SK-N-SH (cell line): ENCODE results near the gene VSIG10. TPM values are rescaled to one million over a fixed set of nuclear protein-coding genes. Genes with fewer than 3 reads are reported as not detected.

ENCODE experiments used
- CTCF ChIA-PET: fragments of 300-600, 350-600 bp; formaldehyde crosslinking; extraction: SDS; loops from one replicate; lab custom pipeline; 2021; lab: Yijun Ruan, JAX
- POLR2A ChIA-PET: fragments of 350-600 bp; sonication (Branson Sonifier 250); formaldehyde crosslinking; extraction: SDS; loops from one replicate; lab custom pipeline; 2020; ENCODE audit warnings: antibody characterized with exemption, inconsistent platforms; lab: Yijun Ruan, JAX
- DNase-seq: peaks from one replicate; pipeline ENCODE4 v3.0.0; 2012
- H2AFZ ChIP-seq: fragments of 200-600 bp; sonication (generic); 2 replicates; pipeline ENCODE4 v1.8.1; 2016; ENCODE audit warnings: antibody characterized with exemption, mild to moderate bottlenecking, low read depth
- H3F3A ChIP-seq: fragments of 200-600 bp; sonication (generic); replicated peaks from 2 replicates; pipeline ENCODE3; 2016; ENCODE audit warnings: antibody characterized with exemption, mild to moderate bottlenecking; ENCODE audit not compliant: insufficient read depth
- H3K27ac ChIP-seq, 2 experiments: fragments of 200-500 bp in 1 of 2; fragments of 200-600 bp in 1 of 2; sonication (Bioruptor generic) in 1 of 2; sonication (generic), shearing (Covaris generic) in 1 of 2; 2 replicates each; pipeline versions ENCODE4 v1.5.1 to v1.6.1; 2014 to 2016; ENCODE audit warnings: low read depth in 2 of 2, inconsistent platforms in 1 of 2, low read length in 1 of 2, mild to moderate bottlenecking in 1 of 2, mixed read lengths in 1 of 2
- H3K27me3 ChIP-seq: fragments of 200-600 bp; sonication (generic), shearing (Covaris generic); 2 replicates; pipeline ENCODE4 v1.6.1; 2016; ENCODE audit warnings: mixed run types; ENCODE audit not compliant: insufficient read depth
- H3K36me3 ChIP-seq, 2 experiments: fragments of 200-500 bp in 1 of 2; fragments of 200-600 bp in 1 of 2; sonication (Bioruptor generic) in 1 of 2; sonication (generic) in 1 of 2; replicated peaks in 1 of 2; 2 replicates each; pipeline versions ENCODE3 to v1.5.1; 2014 to 2016; ENCODE audit warnings: low read length in 1 of 2, mild to moderate bottlenecking in 1 of 2; ENCODE audit not compliant: insufficient read depth in 2 of 2, control insufficient read depth in 1 of 2
- H3K4me1 ChIP-seq, 2 experiments: fragments of 200-500 bp in 1 of 2; fragments of 200-600 bp in 1 of 2; sonication (Bioruptor generic) in 1 of 2; sonication (generic), shearing (Covaris generic) in 1 of 2; 2 replicates each; pipeline versions ENCODE4 v1.5.1 to v1.6.1; 2014 to 2016; ENCODE audit warnings: low read depth in 1 of 2, low read length in 1 of 2, mixed run types in 1 of 2; ENCODE audit not compliant: insufficient read depth in 2 of 2, control insufficient read depth in 1 of 2
- H3K4me2 ChIP-seq: fragments of 200-600 bp; sonication (generic), shearing (Covaris generic); 2 replicates; pipeline ENCODE4 v1.6.1; 2017; ENCODE audit warnings: mixed run types
- H3K4me3 ChIP-seq, 2 experiments: fragments of 200-500 bp in 1 of 2; fragments of 200-600 bp in 1 of 2; sonication (Bioruptor generic) in 1 of 2; sonication (generic), shearing (Covaris generic) in 1 of 2; 2 replicates each; pipeline versions ENCODE4 v1.5.1 to v1.8.1; 2014 to 2016; ENCODE audit warnings: low read depth in 2 of 2, inconsistent platforms in 1 of 2, low read length in 1 of 2, mild to moderate bottlenecking in 1 of 2, mixed read lengths in 1 of 2, moderate library complexity in 1 of 2
- H3K79me2 ChIP-seq: fragments of 200-600 bp; sonication (generic); 2 replicates; pipeline ENCODE4 v1.8.1; 2017; ENCODE audit warnings: mild to moderate bottlenecking; ENCODE audit not compliant: insufficient read depth
- H3K9ac ChIP-seq: fragments of 200-600 bp; sonication (generic); 2 replicates; pipeline ENCODE4 v1.6.1; 2017; ENCODE audit warnings: mixed run types
- H3K9me2 ChIP-seq: fragments of 200-600 bp; sonication (generic); 2 replicates; pipeline ENCODE4 v1.6.1; 2017; ENCODE audit warnings: mixed run types
- H3K9me3 ChIP-seq: fragments of 200-600 bp; sonication (generic); 2 replicates; pipeline ENCODE4 v1.6.1; 2017; ENCODE audit warnings: mixed run types, mild to moderate bottlenecking, moderate library complexity
- H4K20me1 ChIP-seq: fragments of 200-600 bp; sonication (generic); 2 replicates; pipeline ENCODE4 v1.6.1; 2017; ENCODE audit warnings: mild to moderate bottlenecking, mixed run types; ENCODE audit not compliant: insufficient read depth
- EP300 ChIP-seq, 2 experiments: IDR thresholded peaks; 2 replicates each; pipeline versions ENCODE4 v1.4.0 to v1.6.1; 2012; ENCODE audit warnings: borderline replicate concordance in 1 of 2, low read depth in 1 of 2, low read length in 1 of 2
- FOXM1 ChIP-seq: IDR thresholded peaks from 2 replicates; pipeline ENCODE4 v1.4.0; 2012; ENCODE audit warnings: low read depth, mild to moderate bottlenecking
- GATA2 ChIP-seq: sonication (generic); formaldehyde crosslinking; IDR thresholded peaks from 2 replicates; pipeline ENCODE4 v1.5.0; 2020; ENCODE audit warnings: mild to moderate bottlenecking, missing genetic modification reagents
- POLR2AphosphoS5 ChIP-seq: IDR thresholded peaks from 2 replicates; pipeline ENCODE4 v1.6.1; 2012; ENCODE audit warnings: low read depth, low read length
- RAD21 ChIP-seq: IDR thresholded peaks from 2 replicates; pipeline ENCODE4 v1.6.1; 2012; ENCODE audit warnings: mild to moderate bottlenecking, low read length
- RXRA ChIP-seq: IDR thresholded peaks from 2 replicates; pipeline ENCODE4 v1.4.0; 2012; ENCODE audit warnings: low read depth, mild to moderate bottlenecking, borderline replicate concordance
- TAF1 ChIP-seq: IDR thresholded peaks from 2 replicates; pipeline ENCODE4 v1.6.1; 2012; ENCODE audit warnings: low read depth, mild to moderate bottlenecking, low read length, moderate library complexity, borderline replicate concordance
- TCF12 ChIP-seq: IDR thresholded peaks from 2 replicates; pipeline ENCODE4 v1.4.0; 2012
- TEAD4 ChIP-seq: IDR thresholded peaks from 2 replicates; pipeline ENCODE4 v1.4.0; 2012; ENCODE audit warnings: mild to moderate bottlenecking, borderline replicate concordance; ENCODE audit not compliant: insufficient read depth
- YY1 ChIP-seq: IDR thresholded peaks from 2 replicates; pipeline ENCODE4 v1.4.0; 2012; ENCODE audit warnings: low read depth, mild to moderate bottlenecking
- WGBS: methylation state at CpG from one replicate; pipeline ENCODE4 v1.1.6; 2017; ENCODE audit warnings: low lambda C conversion rate; 5-methylcytosine and 5-hydroxymethylcytosine counted together
- polyA plus RNA-seq, 3 experiments: library from polyadenylated mRNA; depleted of rRNA; stranded (reverse); fragments of >200 nt; gene quantifications; 2 replicates each; pipeline ENCODE4 v1.2.3, GENCODE V29; 2012
- TF ChIP-seq, protein P1 (sequence below): IDR thresholded peaks from 2 replicates; pipeline ENCODE4 v1.4.0; 2012; ENCODE audit warnings: low read depth
- TF ChIP-seq, protein P2 (sequence below): IDR thresholded peaks from 2 replicates; pipeline ENCODE4 v1.6.1; 2012; ENCODE audit warnings: mild to moderate bottlenecking, low read depth, low read length, moderate library complexity

Gene VSIG10
- polyA plus RNA-seq, 1 of the 3 experiments (the other 2 are of a cell fraction) = 12.5 TPM

DNA sequence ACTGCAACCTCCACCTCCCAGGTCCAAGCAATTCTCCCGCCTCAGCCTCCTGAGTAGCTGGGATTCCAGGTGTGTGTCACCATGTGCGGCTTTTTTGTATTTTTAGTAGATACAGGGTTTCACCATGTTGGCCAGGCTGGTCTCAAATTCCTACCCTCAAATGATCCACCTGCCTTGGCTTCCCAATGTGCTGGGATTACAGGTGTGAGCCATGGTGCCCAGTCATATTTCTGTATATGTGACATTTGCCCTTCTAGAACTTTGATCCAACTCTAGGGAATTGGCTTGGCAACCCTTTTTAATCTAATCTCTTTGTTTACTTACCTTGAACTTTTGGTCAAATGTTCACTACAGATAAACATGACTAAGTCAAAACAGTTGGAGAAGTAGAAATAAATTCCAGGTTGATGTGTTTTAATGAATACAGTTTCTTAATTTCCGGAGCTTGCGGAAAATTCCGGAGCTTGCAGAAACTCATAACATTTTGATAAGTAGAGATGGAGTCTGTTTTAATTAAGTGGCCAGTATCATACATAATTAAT is 20.6 kb upstream of the VSIG10 start:
- Histone ChIP-seq H3K36me3 (no peaks in the 10 kb centered on the region), H3K27ac (no peak overlapping the region), H3K4me3 (no peak overlapping the region), H3K79me2 (peaks cover 2% of the 10 kb centered on the region; the same call in 1 of the 2 replicates), H3F3A (peaks cover 4% of the 10 kb centered on the region), H3K9ac (no peak overlapping the region), H3K9me3 (no peaks in the 10 kb centered on the region), H3K9me2 (no peaks in the 10 kb centered on the region), H3K4me1 (no peaks in the 10 kb centered on the region), H4K20me1 (no peaks in the 10 kb centered on the region), H2AFZ (no peak overlapping the region), H3K4me2 (no peak overlapping the region)
- DNase-seq = no peak
- 96% methylated on average over 5 of the region's 5 CpGs for whole genome bisulfite sequencing
- POLR2A ChIA-PET = no interaction called here
- no peak for TF ChIP-seq YY1
- TF ChIP-seq, all 33 proteins: peak for 0
- CTCF ChIA-PET = interaction anchor here (0.7 kb wide), 1 partner anchor 267 kb away, joined by 3 read pairs; no protein-coding TSS in a partner anchor
- no peaks in the 10 kb centered on the region for H3K27me3 ChIP-seq

DNA sequence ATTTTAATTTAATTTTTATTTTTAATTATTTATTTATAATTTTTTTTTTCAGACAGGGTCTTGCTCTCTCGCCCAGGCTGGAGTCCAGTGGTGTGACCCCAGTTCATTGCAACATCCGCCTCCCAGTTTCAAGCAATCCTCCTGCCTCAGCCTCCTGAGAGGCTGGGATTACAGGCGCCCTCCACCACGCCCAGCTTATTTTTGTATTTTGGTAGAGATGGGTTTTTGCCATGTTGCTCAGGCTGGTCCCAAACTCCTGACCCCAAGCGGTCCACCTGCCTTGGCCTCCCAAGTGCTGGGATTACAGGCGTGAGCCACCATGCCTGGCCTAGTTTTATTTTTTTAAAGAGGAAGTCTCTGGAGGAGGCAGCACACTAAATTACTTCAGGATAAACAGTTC is 18.5 kb upstream of the VSIG10 start:
- CTCF ChIA-PET = interaction anchor here (1.2 to 2.7 kb wide), 4 partner anchors 59 to 256 kb away, joined by 3 to 15 read pairs (median 8); partner anchors contain the start of gene SUDS3
- Histone ChIP-seq H3K9me2 (no peaks in the 10 kb centered on the region), H4K20me1 (no peaks in the 10 kb centered on the region), H3K9me3 (no peaks in the 10 kb centered on the region), H2AFZ (no peak overlapping the region), H3K9ac (no peak overlapping the region), H3F3A (peaks cover 4% of the 10 kb centered on the region), H3K79me2 (no peaks in the 10 kb centered on the region), H3K36me3 (no peaks in the 10 kb centered on the region), H3K4me1 (no peaks in the 10 kb centered on the region), H3K27ac (no peak overlapping the region), H3K4me3 (no peak overlapping the region), H3K27me3 (no peaks in the 10 kb centered on the region), H3K4me2 (no peak overlapping the region)
- WGBS = 98% methylated on average over 6 of the region's 6 CpGs
- DNase-seq = no peak
- POLR2A ChIA-PET = no interaction called here
- TF ChIP-seq, protein P1, sequence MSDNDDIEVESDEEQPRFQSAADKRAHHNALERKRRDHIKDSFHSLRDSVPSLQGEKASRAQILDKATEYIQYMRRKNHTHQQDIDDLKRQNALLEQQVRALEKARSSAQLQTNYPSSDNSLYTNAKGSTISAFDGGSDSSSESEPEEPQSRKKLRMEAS = no peak
- TF ChIP-seq RAD21 (no peak), TCF12 (no peak), FOXM1 (no peak), EP300 (IDR thresholded peaks at IDR 0.05; ENCODE audit: borderline replicate concordance in 1 of 2, low read depth in 1 of 2, low read length in 1 of 2) (no peak), GATA2 (CRISPR knock-in tag) (no peak), TAF1 (no peak), POLR2AphosphoS5 (no peak), RXRA (no peak), TEAD4 (no peak)
- TF ChIP-seq, protein P2, sequence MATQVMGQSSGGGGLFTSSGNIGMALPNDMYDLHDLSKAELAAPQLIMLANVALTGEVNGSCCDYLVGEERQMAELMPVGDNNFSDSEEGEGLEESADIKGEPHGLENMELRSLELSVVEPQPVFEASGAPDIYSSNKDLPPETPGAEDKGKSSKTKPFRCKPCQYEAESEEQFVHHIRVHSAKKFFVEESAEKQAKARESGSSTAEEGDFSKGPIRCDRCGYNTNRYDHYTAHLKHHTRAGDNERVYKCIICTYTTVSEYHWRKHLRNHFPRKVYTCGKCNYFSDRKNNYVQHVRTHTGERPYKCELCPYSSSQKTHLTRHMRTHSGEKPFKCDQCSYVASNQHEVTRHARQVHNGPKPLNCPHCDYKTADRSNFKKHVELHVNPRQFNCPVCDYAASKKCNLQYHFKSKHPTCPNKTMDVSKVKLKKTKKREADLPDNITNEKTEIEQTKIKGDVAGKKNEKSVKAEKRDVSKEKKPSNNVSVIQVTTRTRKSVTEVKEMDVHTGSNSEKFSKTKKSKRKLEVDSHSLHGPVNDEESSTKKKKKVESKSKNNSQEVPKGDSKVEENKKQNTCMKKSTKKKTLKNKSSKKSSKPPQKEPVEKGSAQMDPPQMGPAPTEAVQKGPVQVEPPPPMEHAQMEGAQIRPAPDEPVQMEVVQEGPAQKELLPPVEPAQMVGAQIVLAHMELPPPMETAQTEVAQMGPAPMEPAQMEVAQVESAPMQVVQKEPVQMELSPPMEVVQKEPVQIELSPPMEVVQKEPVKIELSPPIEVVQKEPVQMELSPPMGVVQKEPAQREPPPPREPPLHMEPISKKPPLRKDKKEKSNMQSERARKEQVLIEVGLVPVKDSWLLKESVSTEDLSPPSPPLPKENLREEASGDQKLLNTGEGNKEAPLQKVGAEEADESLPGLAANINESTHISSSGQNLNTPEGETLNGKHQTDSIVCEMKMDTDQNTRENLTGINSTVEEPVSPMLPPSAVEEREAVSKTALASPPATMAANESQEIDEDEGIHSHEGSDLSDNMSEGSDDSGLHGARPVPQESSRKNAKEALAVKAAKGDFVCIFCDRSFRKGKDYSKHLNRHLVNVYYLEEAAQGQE = no peak
